SU-DHL-6 (cell line): Measurements from ENCODE around the gene C1orf74.
A peak's percentile ranks its signal among the peaks of the same experiment; 100 is the strongest.

Source experiments
- H2AFZ ChIP-seq: fragments of 200-600 bp; sonication (generic); 2 replicates; pipeline ENCODE4 v1.6.1; 2014; ENCODE audit warnings: low read depth, mild to moderate bottlenecking, moderate library complexity, mixed read lengths, antibody characterized with exemption, low read length; ENCODE audit not compliant: severe bottlenecking
- H3F3A ChIP-seq: fragments of 200-600 bp; shearing (Covaris generic); 2 replicates; pipeline ENCODE4 v1.6.0; 2016; ENCODE audit warnings: antibody characterized with exemption, mild to moderate bottlenecking; ENCODE audit not compliant: insufficient read depth
- H3K27ac ChIP-seq: fragments of 200-600 bp; sonication (generic); 2 replicates; pipeline ENCODE4 v1.5.1; 2016; ENCODE audit warnings: low read depth, mild to moderate bottlenecking, low read length, moderate library complexity, mixed read lengths
- H3K27me3 ChIP-seq: fragments of 200-600 bp; sonication (generic), shearing (Covaris generic); 2 replicates; pipeline ENCODE4 v1.6.0; 2014; ENCODE audit warnings: mild to moderate bottlenecking, low read length
- H3K36me3 ChIP-seq: fragments of 200-600 bp; sonication (generic); 2 replicates; pipeline ENCODE4 v1.6.1; 2014; ENCODE audit warnings: mild to moderate bottlenecking, low read length, mixed read lengths
- H3K4me2 ChIP-seq: fragments of 300-600, 200-600 bp; shearing (Covaris generic), sonication (generic); 2 replicates; pipeline ENCODE4 v1.6.0; 2014; ENCODE audit warnings: low read length, low read depth, mild to moderate bottlenecking; ENCODE audit not compliant: poor library complexity, severe bottlenecking
- H3K4me3 ChIP-seq: fragments of 200-600 bp; sonication (generic); 2 replicates; pipeline ENCODE4 v1.5.1; 2014; ENCODE audit warnings: antibody characterized with exemption, low read length, mild to moderate bottlenecking, mixed read lengths; ENCODE audit not compliant: insufficient read depth, poor library complexity, severe bottlenecking
- H3K79me2 ChIP-seq: fragments of 200-600 bp; sonication (generic); 2 replicates; pipeline ENCODE4 v1.6.1; 2014; ENCODE audit warnings: mild to moderate bottlenecking, low read length, moderate library complexity; ENCODE audit not compliant: insufficient read depth
- H3K9ac ChIP-seq: fragments of 200-600 bp; sonication (generic); 2 replicates; pipeline ENCODE4 v1.7.0; 2014; ENCODE audit warnings: mild to moderate bottlenecking, low read length
- H3K9me2 ChIP-seq: fragments of 200-600 bp; sonication (generic); replicated peaks from 2 replicates; pipeline ENCODE4 v1.6.1; 2014; ENCODE audit warnings: low read length; ENCODE audit not compliant: insufficient read depth
- H3K9me3 ChIP-seq: fragments of 200-600 bp; sonication (generic); 2 replicates; pipeline ENCODE4 v1.6.1; 2014; ENCODE audit warnings: low read length, mixed read lengths; ENCODE audit not compliant: insufficient read depth
- H4K20me1 ChIP-seq: fragments of 200-600 bp; sonication (generic); 2 replicates; pipeline ENCODE4 v1.6.1; 2014; ENCODE audit warnings: low read depth, mild to moderate bottlenecking, antibody characterized with exemption, low read length, moderate library complexity, mixed read lengths
- CTCF ChIP-seq: fragments of 200-600 bp; sonication (generic); IDR thresholded peaks from one replicate; pipeline ENCODE4 v1.5.1; 2017; ENCODE audit warnings: antibody characterized with exemption, mild to moderate bottlenecking, low read length, moderate library complexity; ENCODE audit not compliant: insufficient read depth, poor library complexity, severe bottlenecking
- EZH2phosphoT487 ChIP-seq: fragments of 200-600 bp; sonication (generic), shearing (Covaris generic); conservative IDR thresholded peaks from 2 replicates; pipeline ENCODE4 v1.6.1; 2018; ENCODE audit warnings: mild to moderate bottlenecking, antibody characterized with exemption, low read length, moderate library complexity, mixed read lengths

C1orf74 gene

DNA sequence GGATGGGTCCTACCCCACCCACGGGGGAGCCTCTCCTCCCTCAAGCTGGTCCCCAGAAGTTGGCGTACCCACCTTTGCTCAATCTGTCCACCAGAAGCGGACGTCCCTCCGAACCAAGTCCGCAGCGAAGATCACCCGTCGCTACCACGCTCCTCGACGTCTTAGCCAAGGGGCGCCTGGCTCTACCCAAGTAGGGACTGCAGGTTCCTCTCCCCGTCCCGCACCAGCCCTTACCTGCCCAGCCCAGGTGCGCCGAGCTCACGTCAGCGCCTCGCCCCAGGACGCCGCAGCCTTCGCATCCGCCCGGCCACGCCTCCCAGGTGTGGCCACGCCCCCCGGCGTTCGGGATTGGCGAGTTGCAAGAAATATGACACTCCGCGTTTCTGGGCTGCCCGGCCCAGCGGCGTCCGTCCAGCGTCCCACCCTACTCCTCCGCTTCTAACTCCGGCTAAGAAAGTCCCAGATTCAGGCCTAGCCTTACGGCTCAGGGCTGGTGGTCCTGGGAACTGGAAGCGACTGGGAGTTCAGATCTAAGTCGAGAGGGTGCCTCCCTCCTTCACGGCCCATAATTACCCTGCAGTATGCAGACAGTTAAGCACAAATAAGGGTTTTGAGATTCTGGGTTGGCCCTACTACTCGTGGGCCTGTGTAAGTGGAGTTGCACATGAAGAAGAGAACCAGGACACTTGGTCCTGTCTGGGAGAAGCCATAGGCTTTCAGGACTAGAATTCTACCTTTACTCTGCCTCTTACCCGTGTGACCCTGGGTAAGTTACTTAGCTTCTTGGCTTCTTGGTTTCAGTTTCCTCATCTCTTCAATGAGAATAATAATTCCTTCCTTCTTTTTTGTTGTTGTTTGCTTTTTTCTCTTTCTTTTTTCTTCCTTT, 21.8 kb upstream of the C1orf74 start, which contains the start of gene IRF6:
IRF6 (minus strand) TSS at position 268 of the 886 bp plus-strand sequence. CDS start 4,729 bp downstream, outside the sequence.
- H3K27me3 ChIP-seq = no peaks in the 10 kb centered on the region
- H3K4me3 ChIP-seq = no peak within 1 kb of the TSS
- H3K9me3 ChIP-seq = no peaks in the 10 kb centered on the region
- H3F3A ChIP-seq = no peaks in the 10 kb centered on the region
- H3K79me2 ChIP-seq = no peaks in the 10 kb centered on the region
- H3K9ac ChIP-seq = no peak within 1 kb of the TSS
- H3K36me3 ChIP-seq = no peaks in the 10 kb centered on the region
- H2AFZ ChIP-seq = peak within 1 kb of the TSS; percentile 90
- H4K20me1 ChIP-seq = no peaks in the 10 kb centered on the region
- no peaks in the 10 kb centered on the region for H3K9me2 ChIP-seq
- H3K4me2 ChIP-seq = peak within 1 kb of the TSS; percentile 44
- TF ChIP-seq EZH2phosphoT487 = no peak
- TF ChIP-seq CTCF = no peak
- no peak within 1 kb of the TSS for H3K27ac ChIP-seq

DNA sequence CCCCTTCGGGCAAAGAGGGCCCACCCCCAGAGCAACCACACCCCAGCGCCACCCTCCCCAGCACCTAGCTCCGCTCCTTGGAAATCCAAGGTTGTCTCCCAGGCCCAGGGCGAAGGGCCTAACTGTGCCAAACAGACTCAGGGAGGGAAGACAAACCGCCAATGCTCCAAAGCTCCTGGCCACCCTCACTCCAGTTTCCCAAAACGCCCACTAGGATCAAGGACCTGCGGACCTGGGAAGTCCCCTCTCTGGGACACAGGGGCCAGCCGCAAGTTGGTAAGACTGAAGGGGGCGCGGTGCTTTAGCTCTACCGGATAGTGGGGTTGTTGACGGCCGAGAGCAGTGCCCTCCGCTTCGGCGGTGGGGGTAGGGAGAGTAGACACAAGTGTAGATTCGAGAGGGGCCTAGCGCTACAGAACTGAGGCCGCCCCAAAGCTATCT, 21.0 kb upstream of the C1orf74 start:
- Histone ChIP-seq H3K79me2 (no peaks in the 10 kb centered on the region), H3K4me3 (no peak overlapping the region), H3K27me3 (no peaks in the 10 kb centered on the region), H3K9ac (no peak overlapping the region), H3K27ac (no peak overlapping the region), H3K36me3 (no peaks in the 10 kb centered on the region), H2AFZ (no peak overlapping the region), H3K4me2 (no peak overlapping the region), H3K9me3 (no peaks in the 10 kb centered on the region), H3K9me2 (no peaks in the 10 kb centered on the region), H4K20me1 (no peaks in the 10 kb centered on the region), H3F3A (no peaks in the 10 kb centered on the region)
- TF ChIP-seq EZH2phosphoT487 (no peak), CTCF (no peak)

GRCh38 chr1:209803568-209803967, 19.2 kb upstream of the C1orf74 start:
- Histone ChIP-seq H3F3A (no peaks in the 10 kb centered on the region), H3K4me2 (no peak overlapping the region), H2AFZ (no peak overlapping the region), H4K20me1 (no peaks in the 10 kb centered on the region), H3K36me3 (no peaks in the 10 kb centered on the region), H3K27ac (no peak overlapping the region), H3K9ac (no peak overlapping the region), H3K9me3 (no peaks in the 10 kb centered on the region), H3K9me2 (no peaks in the 10 kb centered on the region), H3K79me2 (no peaks in the 10 kb centered on the region), H3K27me3 (no peaks in the 10 kb centered on the region), H3K4me3 (no peak overlapping the region)
- TF ChIP-seq CTCF (no peak), EZH2phosphoT487 (no peak)
